NOMO-1 treated with DMSO at 0.1 percent for 48 hours (cell line): Measurements from ENCODE around the gene RPS19BP1.
A peak's percentile ranks its signal among the peaks of the same experiment; 100 is the strongest.

Experiments used
- DNase-seq: peaks from one replicate; lab custom pipeline; 2025; ENCODE audit not compliant: unreplicated experiment; lab: John Stamatoyannopoulos, UW

Gene RPS19BP1

GRCh38 chr22:39490966-39491680 is 41.4 kb downstream of the RPS19BP1 start:
- no peak for DNase-seq

GRCh38 chr22:39490135-39490798 is 42.3 kb downstream of the RPS19BP1 start:
- DNase-seq: peak; percentile 77

- no peak for DNase-seq
Observed at GRCh38 chr22:39489094-39490068, 43.2 kb downstream of the RPS19BP1 start.

GRCh38 chr22:39488563-39489083 is 43.9 kb downstream of the RPS19BP1 start:
- no peak for DNase-seq

GRCh38 chr22:39487826-39488520 is 44.6 kb downstream of the RPS19BP1 start:
- no peak for DNase-seq

GRCh38 chr22:39486951-39487825 is 45.4 kb downstream of the RPS19BP1 start:
- no peak for DNase-seq

- no peak for DNase-seq
Observed at GRCh38 chr22:39482768-39483167, 49.8 kb downstream of the RPS19BP1 start.

GRCh38 chr22:39481595-39481994 is 51.0 kb downstream of the RPS19BP1 start:
- DNase-seq: no peak

- no peak for DNase-seq
Observed at GRCh38 chr22:39481054-39481453, 51.5 kb downstream of the RPS19BP1 start.

- no peak for DNase-seq
Observed at GRCh38 chr22:39480557-39480956, 52.0 kb downstream of the RPS19BP1 start.

GRCh38 chr22:39479254-39479653 is 53.3 kb downstream of the RPS19BP1 start:
- DNase-seq: no peak
